Stimulated activated CD8-positive, alpha-beta memory T cell treated with anti-CD3 and anti-CD28 coated beads, Interleukin-12 subunit alpha, Interleukin-12 subunit beta, amount 100 ng/mL, for 24 hours (primary cell): ENCODE data around the gene ALKBH4.
A peak's percentile ranks its signal among the peaks of the same experiment; 100 is the strongest.
"Not testable (repeated sequence)": the region's sequence is repeated elsewhere in the genome, so short reads cannot be mapped to it uniquely, and the experiment has no call there.

Experiments used
- DNase-seq: peaks from one replicate; pipeline ENCODE4 v3.0.0-alpha.2; 2020; ENCODE audit errors: extremely low read depth

Gene ALKBH4

DNA sequence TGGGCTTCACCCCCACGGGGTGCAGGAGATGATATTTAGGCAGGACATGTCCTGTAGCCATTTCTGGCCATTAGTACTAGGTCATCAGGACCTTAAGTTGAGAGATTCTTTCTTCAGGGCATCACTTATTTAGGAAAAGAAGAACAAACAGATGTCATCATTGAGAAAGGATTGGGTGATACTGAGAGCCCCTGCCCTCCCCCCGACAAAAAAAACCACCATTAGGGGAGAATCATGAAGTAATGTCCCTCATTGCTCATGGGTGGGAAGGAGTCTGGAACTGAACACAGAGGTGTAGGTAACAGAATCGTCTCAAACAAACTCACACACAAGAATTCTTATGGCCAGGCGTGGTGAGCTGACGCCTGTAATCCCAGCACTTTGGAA lies 37.7 kb downstream of the ALKBH4 start:
- no peak for DNase-seq

DNA sequence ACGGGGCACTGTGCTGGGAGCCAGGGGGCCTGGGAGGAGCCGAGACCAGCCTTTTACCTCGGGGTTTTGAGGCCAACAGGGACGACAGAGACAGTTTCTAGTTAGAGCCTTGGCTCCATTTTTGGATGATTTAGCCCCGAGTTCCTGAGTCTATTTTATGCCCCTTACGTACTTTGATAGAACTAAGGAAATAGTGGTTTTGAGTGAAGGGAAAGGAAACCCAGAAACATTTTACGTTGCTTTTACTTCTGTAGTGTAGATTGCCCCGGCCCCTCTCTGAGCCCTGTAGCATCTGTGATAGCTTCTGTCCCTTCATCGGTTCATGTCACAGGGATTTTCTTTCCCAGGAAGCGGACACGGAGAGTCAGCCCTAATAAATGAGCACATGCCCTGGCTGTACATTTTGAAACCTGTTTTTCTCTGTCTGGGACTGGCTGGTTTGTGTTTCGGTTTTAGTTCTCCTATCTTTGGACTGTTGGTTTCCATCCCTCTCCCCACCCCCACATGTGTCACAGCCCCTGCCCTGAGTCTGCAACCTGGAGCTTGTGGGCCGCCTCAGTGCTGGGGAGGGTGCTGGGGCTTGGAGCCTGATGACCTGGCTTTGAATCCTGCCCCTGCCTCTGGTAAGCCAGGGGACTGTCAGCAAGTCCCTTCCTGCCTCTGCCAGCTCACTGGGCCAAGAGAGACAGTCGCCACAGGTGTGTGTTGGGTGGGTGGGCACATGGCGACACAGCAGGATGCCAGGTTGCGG lies 38.2 kb downstream of the ALKBH4 start:
- DNase-seq, result peak; percentile 53

DNA sequence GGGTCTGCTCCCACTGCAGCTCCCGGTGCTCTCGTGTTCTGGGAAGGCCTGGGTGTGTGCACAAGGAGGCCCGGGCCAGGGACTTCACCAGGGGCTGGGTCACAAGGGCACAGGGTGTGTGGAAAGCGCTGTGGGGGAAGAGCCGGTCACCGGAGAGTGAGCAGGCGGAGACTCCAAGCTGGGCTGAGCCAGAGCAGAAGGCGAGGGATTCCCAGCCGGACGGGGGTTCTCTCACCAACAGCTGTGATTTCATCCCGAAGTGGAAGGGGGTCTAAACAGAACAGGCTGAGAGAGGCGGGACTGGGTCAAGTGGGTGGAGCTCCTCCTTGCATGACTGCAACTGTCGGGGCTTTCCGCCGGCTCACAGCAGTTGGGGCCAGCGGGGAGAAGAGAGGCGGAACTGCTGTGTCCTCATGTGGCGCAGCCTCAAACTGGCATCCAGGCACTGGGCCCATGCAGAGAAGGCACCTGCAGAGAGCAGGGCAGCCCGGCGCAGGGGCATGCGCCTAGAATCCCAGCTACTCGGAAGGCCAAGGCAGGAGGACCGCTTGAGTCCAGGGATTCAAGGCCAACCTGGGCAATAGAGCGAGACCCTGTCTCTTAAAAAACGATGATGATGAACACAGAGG lies 38.9 kb downstream of the ALKBH4 start:
- DNase-seq, result peak; percentile 66

DNA sequence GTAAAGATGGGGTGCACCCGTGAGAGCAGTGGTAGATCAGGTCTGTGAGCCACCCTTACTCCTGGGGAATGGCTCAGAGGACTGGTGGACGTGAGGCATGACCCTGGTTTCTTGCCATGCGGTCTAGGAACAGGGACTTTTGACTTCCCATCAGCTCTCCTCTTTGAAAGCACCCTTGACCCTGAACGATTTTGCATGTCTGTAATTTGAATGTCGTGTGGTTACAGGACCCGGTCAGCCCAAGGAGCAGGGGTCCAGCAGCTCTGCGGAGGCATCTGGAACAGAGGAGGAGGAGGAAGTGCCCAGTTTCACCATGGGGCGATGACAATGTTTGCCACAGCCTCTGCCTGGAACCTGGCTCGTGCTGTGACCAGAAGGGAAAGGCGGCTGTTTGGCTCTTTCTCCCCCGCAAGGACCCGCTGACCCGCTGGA lies 39.9 kb downstream of the ALKBH4 start:
- DNase-seq, result no peak

DNA sequence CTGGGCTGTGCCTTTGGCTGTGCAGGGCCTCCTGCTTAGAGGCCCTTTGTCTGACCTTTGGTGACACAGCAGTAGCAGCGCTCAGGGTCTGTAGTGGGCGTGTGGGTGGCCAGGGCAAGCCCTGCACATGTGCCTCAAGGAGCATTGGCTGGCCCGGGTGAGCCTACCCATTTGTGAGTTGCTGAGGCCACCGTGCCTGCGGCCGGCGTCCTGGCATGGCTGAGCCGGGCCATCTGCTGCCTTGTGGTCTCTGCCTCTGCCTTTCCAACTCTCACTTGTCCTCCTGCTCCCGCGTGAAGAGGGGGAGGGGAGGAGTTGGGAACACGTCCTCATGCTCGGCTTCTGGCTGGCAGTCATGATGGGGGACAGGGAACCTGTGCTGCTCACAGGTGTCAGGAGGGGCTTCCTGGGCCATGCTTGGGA lies 40.5 kb downstream of the ALKBH4 start:
- DNase-seq, result no peak

DNA sequence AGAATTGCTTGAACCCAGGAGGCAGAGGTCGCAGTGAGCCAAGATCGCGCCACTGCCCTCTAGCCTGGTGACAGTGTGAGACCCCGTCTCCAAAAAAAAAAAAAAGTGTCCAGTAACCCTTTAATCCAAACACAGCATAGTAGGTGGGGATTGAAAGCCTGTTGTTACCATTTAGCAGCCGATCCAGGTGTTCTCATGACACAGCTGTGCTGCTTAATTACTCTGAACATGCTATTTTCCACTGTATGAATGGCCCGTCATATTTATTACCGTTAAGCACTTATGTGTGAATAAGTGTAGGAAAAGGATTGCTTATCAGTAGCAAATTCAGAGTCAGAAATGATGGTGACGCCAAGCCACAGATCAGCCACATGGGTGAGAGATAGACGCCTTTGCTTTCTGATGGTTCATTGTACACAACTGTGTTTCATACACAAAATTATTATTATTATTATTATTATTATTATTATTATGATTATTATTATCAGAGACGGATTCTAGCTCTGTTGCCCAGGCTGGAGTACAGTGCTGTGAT lies 42.9 kb downstream of the ALKBH4 start:
- no peak for DNase-seq

DNA sequence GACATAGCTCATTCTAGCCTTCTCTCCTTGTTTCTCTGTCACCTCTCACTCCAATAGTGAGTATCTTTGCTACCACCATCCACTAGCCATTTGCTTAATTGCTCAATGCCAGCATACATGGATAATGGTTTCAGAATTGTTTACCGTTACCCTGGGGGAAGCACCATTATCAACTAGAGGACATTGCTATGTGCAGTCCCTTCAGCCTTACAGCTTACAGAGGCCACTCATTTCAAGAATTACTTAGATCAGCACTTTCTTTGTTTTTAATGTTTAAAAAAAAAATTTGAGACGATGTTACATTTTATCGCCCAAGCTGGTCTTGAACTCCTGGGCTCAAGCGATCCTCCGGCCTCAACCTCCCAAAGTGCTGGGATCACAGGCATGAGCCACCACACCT lies 46.1 kb downstream of the ALKBH4 start:
- no peak for DNase-seq

DNA sequence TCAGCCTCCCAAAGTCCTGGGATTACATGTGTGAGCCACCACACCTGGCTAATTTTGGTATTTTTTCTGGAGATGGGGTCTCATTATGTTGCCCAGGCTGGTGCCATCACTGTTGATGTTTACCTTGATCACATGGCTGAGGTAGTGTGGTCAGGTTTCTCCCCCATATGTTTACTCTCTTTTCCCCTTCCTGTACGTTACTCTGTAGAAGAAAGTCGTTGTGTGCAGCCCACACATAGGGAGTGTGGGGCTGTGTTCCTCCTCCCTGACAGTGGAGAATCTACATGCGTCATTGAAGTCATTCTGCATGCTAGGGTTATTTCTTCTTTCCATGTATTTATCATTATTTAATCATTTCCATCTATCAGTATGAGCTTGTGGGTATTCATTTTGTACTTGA lies 47.6 kb downstream of the ALKBH4 start:
- DNase-seq, result no peak

DNA sequence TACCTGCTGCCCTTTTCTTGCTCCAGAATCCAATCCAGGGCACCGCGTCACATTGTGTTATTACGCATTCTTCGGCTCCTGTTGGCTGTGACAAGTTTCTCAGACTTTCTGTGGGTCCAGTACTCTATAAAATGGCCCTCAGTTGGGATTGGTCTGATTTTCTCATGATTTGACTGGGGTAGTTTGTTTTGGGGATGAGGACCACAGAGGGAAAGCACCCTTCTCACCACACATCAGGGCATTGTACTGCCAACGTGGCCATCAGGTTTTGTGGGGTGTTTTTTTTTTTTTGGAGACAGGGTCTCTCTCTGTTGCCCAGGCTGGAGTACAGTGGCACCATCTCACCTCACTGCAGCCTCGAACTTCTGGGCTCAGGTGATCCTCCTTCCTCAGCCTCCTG lies 48.3 kb downstream of the ALKBH4 start:
- DNase-seq, result no peak

DNA sequence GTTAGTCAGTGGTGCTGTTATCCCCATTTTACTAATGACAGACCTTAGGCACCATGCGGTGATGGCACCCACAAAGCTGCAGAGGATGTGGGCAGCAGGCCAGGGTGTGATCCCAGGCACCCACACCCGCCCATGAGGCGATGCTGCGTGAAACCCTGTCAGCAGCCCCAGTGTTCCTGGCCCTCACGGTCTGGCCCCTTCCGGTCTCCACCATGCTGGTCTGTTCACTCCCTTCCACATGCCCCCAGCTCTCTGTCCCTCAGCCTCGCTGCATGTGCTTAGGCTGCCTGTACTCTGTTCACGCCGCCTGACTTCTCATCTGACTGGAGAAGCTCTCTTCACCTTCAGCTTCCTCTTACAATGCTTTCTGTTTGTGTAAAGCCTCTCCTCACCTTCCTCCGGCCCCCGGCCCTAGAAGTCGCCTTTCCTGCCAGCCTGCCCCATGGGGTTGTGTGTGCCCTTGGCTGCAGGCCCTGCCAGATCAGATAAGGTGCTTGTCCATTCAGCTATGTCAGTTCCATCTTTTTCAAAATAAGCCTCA lies 48.9 kb downstream of the ALKBH4 start:
- no peak for DNase-seq

DNA sequence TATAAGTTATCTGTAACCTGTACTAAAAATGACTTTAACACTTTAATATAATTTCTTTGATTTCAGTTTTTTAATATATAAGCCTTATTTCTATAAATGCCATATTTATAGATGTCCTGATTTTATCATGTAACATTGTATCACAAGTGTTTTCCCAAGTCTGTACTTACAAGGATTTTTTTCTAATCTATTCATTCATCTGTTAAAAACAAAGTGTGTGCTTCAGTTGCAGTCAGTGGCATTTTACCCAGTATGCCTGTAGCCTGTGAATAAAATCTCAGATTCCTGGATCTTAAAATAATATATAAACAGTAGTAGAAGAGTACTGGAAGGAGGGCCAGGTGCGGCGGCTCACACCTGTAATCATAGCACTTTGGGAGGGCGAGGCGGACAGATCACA lies 51.1 kb downstream of the ALKBH4 start:
- DNase-seq, result no peak

DNA sequence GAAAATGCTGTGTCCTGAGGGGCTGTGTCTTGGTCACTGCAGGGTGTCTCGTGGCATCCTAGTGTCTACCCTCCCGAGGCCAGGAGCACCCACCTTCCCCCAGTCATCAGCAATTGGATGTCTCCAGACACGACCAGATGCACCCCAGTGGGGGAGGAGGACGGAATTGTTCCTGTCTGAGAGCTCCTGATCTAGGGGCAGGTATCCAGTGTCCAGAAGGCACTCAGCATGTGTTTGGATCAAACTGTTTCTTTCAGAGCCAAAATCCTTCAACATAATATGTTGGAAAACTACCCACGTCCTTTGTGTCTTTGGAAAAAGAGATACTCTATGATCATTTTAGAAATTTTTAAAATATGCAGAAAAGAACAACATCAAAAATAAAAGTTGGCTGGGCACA lies 51.6 kb downstream of the ALKBH4 start:
- DNase-seq, result no peak

DNA sequence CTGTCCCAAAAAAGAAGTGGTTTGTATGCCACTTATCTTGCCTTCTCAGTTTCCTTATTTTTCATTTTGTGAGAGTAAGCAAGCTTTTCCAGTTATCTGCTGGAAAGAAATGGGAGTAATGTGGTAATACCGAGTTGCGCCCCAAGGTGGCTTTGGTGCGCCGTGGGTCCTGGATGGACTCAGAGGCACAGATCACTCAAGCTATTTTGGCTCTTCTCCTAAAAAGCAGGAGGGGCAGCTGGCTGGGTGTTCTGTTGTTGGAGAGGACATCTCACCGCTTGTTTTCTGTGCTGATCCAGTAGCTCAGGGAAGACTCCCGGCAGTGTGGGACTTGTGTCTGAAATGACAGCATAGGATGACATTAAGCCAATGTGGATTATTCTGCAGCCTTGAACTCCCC lies 52.1 kb downstream of the ALKBH4 start:
- no peak for DNase-seq

DNA sequence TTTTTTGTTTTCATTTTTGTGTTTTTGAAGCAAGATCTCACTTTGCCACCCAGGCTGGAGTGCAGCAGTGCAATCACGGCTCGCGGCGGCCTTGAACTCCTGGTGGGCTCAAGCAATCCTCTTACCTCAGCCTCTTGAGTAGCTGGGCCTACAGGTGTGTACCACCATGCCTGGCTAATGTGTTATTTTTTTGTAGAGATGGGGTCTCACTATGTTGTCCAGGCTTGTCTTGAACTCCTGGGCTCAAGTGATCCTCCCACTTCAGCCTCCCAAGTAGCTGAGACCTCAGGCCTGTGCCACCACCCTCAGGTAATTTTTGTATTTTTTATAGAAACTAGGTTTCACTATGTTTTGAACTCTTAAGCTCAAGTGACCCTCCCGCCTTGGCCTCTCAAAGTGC lies 53.7 kb downstream of the ALKBH4 start:
- no peak for DNase-seq

DNA sequence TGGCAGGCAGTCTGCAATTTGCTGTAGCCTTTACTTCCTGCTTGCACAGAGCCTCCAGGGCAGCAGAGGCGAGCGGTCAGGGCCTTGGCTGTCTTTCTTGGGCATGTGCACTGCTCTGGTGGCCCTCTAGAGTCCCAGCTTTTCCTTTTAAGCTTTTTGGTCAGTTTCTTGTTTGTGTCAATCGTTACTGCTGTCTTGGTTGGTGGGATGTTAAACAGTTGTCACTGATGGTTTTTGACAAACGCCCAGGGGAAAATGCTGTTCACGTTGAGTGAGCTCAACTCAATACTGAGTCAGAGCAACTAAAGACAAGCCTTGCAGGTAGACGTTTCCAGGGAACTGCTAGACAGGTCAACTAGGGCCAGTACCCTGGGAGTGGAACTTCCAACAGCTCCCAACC lies 54.5 kb downstream of the ALKBH4 start:
- DNase-seq, result no peak

DNA sequence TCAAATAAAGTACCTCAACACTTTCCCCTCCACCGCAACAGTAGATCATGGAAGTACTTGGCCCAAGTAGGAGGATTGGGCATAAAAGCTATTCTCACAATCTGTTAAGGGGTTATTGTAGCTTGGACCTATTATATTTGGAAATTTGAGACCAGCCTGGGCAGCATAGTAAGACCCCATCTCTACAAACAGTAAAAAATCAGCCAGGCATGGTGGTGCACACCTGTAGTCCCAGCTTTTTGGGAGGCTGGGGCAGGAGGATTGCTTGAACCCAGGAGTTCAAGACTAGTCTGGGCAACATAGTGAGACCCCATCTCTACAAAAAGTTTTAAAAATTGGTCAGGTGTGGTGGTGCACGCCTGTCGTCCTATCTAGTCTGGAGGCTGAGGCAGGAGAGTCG lies 55.3 kb downstream of the ALKBH4 start:
- DNase-seq, result no peak

DNA sequence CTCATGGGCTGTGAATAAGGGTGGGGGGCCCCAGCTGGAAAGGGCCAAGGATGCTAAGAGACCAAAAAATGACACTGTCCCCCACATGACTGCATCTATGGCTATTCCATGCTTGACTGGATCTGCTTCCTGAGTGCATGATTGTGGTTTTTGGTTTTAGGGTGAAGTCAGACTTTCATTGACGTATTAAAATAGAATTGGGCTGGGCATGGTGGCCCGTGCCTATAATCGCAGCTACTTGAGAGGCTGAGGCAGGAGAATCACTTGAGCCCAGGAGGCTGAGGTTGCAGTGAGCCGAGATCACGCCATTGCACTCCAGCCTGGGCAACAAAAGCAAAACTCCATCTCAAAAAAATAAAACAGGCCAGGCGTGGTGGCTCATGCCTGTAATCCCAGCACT lies 56.1 kb downstream of the ALKBH4 start:
- not testable (repeated sequence) for DNase-seq

DNA sequence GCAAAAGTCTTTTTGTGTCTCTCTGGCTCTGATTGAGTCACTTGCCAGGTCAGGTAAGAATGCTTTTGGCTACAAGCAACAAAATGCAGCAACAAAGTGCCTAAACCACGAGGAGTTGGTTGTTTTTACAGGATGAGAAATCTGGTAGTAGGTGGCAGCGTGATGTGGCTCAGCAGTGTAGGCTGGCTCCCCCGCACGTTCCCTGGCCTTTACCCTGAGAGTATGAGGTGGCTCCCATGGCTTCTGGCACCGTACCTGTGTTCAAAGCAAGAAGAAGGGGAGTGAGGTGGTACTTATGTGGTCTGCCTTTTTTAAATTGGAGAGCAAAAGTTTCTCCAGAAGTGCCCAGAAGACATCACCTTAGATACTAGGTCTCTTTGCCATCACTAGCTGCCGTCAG lies 56.8 kb downstream of the ALKBH4 start:
- no peak for DNase-seq
